Measurements from ENCODE around the gene SIN3B.
"Not testable (repeated sequence)": the region's sequence is repeated elsewhere in the genome, so short reads cannot be mapped to it uniquely, and the experiment has no call there.

SIN3B gene

DNA sequence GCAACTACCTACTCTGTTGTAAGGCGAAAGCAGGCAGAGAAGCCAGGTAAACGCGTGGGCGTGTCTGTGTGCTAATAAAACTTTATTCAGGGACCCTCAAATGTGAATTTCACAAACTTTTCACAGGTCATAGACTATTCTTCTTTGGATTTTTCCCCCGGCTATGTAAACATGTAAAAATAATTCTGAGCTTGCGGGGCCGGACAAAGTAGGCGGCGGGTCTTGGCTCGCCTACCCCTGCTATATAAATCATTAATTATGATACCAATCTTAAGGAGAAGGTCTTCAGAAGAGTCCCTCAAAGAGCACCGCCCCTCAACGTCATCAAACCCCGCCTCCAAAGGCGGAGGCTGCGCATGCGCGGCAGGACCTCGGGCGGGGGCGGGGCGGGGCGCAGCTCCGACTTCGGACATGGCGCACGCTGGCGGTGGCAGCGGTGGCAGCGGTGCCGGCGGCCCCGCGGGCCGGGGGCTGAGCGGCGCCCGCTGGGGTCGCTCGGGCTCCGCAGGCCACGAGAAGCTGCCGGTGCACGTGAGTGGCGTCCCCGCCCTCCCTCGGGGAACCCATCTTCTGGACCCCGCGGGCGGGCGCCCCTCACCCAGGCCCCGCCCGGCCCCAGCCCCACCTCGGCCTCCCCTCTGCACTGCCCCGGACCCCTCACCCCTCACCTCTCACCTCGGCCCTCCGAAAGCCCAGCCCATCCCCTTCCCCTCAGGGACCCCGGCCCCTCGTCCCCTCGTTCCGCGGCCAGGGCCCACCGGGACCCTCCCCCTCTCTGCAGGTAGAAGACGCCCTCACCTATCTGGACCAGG is at the start of gene SIN3B:
SIN3B (plus strand) TSS at position 389 of the 812 bp plus-strand sequence; CDS start at position 412, 23 bp downstream.
- DNase-seq = peak; percentile 53

GRCh38 chr19:16779539-16780163 is 49.5 kb upstream of the SIN3B start:
- no peak for DNase-seq

DNA sequence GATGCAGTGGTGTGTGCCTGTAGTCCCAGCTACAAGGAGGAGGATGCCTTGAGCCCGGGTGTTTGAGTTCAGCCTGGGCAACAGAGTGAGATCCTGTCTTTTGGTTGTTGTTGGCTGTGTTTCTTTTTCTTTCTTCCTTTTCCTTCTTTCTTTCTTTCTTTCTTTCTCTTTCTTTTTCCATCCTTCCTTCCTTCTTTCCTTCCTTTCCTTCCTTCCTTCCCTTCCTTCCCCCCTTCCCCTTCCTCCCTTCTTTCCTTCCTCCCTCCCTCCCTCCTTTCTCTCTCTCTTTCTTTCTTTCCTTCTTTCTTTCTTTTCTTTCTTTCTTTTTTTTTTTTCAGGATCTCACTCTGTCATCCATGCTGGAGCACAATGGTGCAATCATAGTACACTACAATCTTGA is 46.5 kb upstream of the SIN3B start:
- no peak for DNase-seq

DNA sequence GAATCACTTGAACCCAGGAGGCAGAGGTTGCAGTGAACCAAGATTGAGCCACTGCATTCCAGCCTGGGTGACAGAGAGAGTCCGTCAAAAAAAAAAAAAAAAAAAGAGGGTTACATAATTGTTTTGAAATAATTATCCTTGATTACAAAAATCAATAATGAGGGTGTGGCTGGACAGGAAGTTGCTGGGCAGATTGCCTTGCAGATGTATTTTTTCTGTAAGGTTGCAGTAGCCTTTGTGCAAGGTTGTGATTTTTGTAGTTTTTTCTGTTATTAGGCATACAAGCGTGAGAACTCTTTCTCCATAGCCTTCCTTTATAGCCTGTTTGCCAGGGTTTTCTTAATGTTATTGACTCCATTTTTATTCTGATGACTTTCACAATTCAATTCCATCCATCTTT is 40.7 kb upstream of the SIN3B start:
- DNase-seq = no peak

GRCh38 chr19:16789238-16789637 is 40.0 kb upstream of the SIN3B start:
- no peak for DNase-seq

DNA sequence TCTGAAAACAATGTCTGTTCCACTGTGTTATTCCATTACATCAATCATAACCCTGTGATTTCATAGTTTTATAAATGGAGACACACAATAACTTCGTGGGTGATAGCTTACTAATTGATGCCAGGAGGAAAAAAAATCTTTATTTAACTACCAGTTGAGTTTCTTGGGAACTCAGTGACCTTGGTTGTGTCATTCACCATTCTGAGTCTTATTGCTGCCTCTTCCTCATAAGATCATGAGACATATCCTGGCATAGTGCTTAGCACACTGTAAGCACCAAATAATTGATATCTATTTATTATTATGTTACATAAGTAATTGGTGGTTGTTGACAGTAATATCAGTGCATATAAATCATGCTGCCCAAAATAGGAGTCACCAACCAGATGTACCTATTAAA is 39.1 kb upstream of the SIN3B start:
- no peak for DNase-seq

- no peak for DNase-seq
Observed at GRCh38 chr19:16791942-16792341, 37.3 kb upstream of the SIN3B start.

GRCh38 chr19:16794456-16795441 is 34.4 kb upstream of the SIN3B start:
- DNase-seq = no peak

GRCh38 chr19:16795731-16796130 is 33.5 kb upstream of the SIN3B start:
- DNase-seq = no peak

- DNase-seq = no peak
Observed at GRCh38 chr19:16797876-16798275, 31.3 kb upstream of the SIN3B start.

GRCh38 chr19:16798326-16798725 is 30.9 kb upstream of the SIN3B start:
- DNase-seq = not testable (repeated sequence)

DNA sequence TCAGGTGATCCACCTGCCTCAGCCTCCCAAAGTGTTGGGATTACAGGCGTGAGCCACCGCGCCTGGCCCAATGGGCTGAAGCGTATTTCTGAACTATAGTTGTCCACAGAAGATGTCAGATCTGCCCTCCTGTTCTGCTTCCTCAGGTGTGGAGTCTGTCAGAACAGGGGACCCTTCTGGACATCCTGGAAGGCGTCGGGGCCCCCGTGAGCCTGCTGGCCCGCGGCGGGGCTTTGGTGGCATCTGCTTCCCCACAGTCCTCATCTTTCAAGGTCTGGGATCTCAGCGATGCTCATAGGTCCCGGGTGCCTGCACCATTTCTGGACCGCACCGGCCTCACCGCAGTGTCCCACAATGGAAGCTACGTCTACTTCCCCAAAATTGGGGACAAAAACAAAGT is 29.5 kb upstream of the SIN3B start:
- DNase-seq = no peak

DNA sequence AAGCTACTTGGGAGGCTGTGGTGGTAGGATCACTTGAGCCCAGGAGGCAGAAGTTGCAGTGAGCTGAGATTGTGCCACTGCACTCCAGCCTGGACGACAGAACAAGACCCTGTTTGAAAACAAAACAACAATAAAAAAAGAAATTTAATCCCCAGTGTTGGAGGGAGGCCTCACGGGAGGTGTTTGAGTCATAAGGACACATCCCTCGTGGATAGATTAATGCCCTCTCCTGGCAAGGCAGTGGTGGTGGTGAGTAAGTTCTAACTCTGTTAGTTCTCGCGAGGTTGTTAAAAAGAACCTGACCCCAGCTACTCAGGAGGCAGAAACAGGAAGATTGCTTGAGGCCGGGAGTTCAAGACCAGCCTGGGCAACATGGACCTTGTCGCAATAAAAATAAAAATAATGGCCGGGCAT is 27.6 kb upstream of the SIN3B start:
- DNase-seq = no peak

GRCh38 chr19:16804176-16804575 is 25.0 kb upstream of the SIN3B start:
- DNase-seq = no peak

DNA sequence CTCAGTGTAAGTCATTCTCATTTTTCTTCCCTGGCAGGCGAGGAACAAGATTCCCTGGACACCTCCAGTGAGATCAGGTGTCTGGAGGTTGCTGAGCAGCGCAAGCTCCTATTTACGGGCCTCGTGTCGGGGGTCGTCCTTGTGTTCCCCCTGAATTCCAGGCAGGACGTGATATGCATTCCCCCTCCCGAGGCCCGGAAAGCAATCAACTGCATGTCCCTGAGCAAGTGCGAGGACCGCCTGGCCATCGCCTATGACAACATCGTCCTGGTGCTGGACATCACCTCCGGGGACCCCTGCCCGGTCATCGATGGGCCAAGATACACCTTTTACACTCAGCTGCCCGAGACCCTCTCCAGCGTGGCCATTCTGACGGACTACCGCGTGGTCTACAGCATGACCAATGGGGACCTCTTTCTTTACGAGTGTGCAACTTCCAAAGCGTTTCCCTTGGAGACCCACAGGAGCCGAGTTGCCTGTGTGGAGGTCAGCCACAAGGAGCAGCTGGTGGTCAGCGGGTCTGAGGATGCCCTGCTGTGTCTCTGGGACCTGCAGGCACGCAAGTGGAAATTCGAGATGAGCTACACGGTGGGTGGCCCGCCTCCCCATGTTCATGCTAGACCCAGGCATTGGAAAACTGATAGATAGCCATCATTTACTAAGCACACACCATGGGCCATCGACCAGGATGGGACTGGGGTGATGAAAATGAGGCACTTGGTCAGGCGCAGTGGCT is 21.5 kb upstream of the SIN3B start:
- no peak for DNase-seq

- DNase-seq = no peak
Observed at GRCh38 chr19:16814526-16815100, 14.6 kb upstream of the SIN3B start.

- DNase-seq = no peak
Observed at GRCh38 chr19:16820056-16820455, 9.1 kb upstream of the SIN3B start.

DNA sequence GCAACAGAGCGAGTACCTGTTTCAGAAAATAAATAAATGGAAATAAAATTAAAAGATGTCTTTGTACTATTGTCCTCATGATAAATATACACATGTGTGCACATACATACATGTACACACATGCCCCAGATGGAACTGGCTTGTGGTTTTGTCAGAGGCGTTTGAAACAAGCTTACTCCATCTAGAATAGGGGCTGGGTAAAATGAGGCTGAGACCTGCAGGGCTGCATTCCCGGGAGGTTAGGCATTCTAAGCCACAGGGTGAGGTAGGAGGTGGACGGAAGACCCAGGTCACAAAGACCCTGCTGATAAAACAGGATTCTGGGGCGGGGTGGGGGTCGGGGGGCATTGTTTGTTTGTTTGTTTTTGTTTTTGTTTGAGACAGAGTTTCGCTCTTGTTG is 8.1 kb upstream of the SIN3B start:
- DNase-seq = no peak

GRCh38 chr19:16822648-16823047 is 6.5 kb upstream of the SIN3B start:
- no peak for DNase-seq

GRCh38 chr19:16824658-16825311 is 4.4 kb upstream of the SIN3B start:
- DNase-seq = no peak

GRCh38 chr19:16825312-16826052 is 3.7 kb upstream of the SIN3B start:
- DNase-seq = no peak
